BJ (cell line): Measurements from ENCODE around the gene EIF3M. TPM values are rescaled to one million over a fixed set of nuclear protein-coding genes. Genes with fewer than 3 reads are reported as not detected.

Experiments used
- CTCF ChIA-PET: fragments of 350-600 bp; formaldehyde crosslinking; extraction: SDS; loops from one replicate; lab custom pipeline; 2021; ENCODE audit warnings: antibody characterized with exemption, inconsistent platforms; lab: Yijun Ruan, JAX
- POLR2A ChIA-PET: fragments of 300-600 bp; sonication (Branson Sonifier 250); formaldehyde crosslinking; extraction: SDS; loops from one replicate; lab custom pipeline; 2021; ENCODE audit warnings: antibody characterized with exemption; lab: Charles Lee
- DNase-seq: peaks from one replicate; pipeline ENCODE4 v3.0.0-alpha.2; 2011; ENCODE audit warnings: low read depth
- H3K27me3 ChIP-seq: 2 replicates; pipeline ENCODE4 v1.6.0; 2011; ENCODE audit warnings: low read length; ENCODE audit not compliant: control insufficient read depth, insufficient read depth
- H3K36me3 ChIP-seq: 2 replicates; pipeline ENCODE4 v1.5.1; 2011; ENCODE audit warnings: low read length; ENCODE audit not compliant: control insufficient read depth, insufficient read depth
- H3K4me3 ChIP-seq: 2 replicates; pipeline ENCODE4 v1.5.1; 2011; ENCODE audit warnings: low read depth, mild to moderate bottlenecking, control low read depth, low read length
- polyA plus RNA-seq: library from polyadenylated mRNA; depleted of rRNA; stranded (reverse); fragments of >200 nt; gene quantifications from 2 replicates; pipeline ENCODE4 v1.2.3, GENCODE V29; 2011
- TF ChIP-seq, protein P1 (sequence below): IDR thresholded peaks from 2 replicates; pipeline ENCODE4 v1.5.1; 2011; ENCODE audit warnings: low read depth, mild to moderate bottlenecking, control low read depth, inconsistent platforms, low read length, moderate library complexity; ENCODE audit not compliant: insufficient read depth

EIF3M gene
- polyA plus RNA-seq, 1 experiment = 202 TPM

DNA sequence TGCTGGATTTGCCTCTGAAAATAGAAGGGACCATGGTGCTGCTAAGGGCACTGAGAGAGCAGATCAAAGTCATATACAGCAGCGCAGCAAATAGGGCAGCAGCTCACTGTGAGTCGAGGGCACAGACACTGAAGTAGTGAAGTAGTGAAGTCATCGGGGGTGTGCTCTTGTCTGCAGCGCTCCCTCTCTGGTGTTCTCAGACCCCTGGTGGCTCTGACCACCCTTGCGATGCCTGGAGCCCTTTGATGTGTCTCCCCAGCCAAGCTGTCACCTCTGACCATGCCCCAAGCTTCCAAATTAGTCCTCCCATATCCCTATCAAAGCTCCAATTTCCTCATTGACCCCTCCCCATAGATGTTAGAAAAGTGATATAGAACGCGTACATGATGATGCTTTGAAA is 27.7 kb upstream of the EIF3M start:
- TF ChIP-seq, protein P1, sequence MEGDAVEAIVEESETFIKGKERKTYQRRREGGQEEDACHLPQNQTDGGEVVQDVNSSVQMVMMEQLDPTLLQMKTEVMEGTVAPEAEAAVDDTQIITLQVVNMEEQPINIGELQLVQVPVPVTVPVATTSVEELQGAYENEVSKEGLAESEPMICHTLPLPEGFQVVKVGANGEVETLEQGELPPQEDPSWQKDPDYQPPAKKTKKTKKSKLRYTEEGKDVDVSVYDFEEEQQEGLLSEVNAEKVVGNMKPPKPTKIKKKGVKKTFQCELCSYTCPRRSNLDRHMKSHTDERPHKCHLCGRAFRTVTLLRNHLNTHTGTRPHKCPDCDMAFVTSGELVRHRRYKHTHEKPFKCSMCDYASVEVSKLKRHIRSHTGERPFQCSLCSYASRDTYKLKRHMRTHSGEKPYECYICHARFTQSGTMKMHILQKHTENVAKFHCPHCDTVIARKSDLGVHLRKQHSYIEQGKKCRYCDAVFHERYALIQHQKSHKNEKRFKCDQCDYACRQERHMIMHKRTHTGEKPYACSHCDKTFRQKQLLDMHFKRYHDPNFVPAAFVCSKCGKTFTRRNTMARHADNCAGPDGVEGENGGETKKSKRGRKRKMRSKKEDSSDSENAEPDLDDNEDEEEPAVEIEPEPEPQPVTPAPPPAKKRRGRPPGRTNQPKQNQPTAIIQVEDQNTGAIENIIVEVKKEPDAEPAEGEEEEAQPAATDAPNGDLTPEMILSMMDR = no peak
- CTCF ChIA-PET = no interaction called here
- POLR2A ChIA-PET = no interaction called here
- Histone ChIP-seq H3K4me3 (no peak overlapping the region), H3K36me3 (no peaks in the 10 kb centered on the region), H3K27me3 (no peaks in the 10 kb centered on the region)
- no peak for DNase-seq

- ChIA-PET CTCF (no interaction called here), POLR2A (no interaction called here)
- H3K4me3 ChIP-seq = no peak overlapping the region
- TF ChIP-seq, protein P1 = no peak
- no peaks in the 10 kb centered on the region for H3K27me3 ChIP-seq
- H3K36me3 ChIP-seq = no peaks in the 10 kb centered on the region
- DNase-seq = no peak
Observed at GRCh38 chr11:32561835-32562234, 21.8 kb upstream of the EIF3M start.

DNA sequence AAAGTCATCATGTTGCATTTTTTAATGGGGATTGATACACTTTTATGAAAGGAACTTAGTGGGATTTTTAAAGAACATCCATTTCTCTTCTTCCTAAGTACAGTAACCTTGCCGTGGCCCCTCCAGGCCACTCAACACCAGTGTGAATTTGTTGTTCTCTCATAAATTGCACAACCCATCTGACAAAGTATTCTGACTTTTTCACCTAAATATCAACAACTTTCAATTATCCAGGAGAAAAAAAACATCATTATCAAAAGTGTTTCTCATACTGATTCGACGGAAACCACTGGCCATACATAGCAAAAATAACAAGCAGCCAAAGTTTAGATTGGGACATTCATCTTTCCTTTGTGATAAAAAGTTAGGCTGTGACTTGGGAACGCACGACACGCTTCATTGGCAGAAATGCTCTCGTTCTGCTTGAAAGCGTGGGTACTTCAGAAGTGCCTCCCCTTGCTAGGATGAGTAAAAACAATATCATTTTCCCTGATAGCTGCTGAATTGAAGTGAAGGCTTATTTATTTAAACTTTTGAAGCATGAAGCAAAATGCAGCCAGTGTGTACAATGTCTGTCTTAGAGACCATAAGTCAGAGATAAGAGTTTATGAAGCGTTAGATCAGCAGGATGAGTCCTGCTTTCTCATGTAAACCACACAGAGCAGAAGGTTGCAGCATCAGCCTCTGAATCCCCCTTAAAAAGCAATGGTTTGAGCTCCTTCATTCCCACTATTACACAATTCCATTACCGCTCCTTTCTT is 20.6 kb upstream of the EIF3M start:
- DNase-seq = no peak
- CTCF ChIA-PET = interaction anchor here (0.7 kb wide), 1 partner anchor 29 kb away, joined by 3 read pairs; no protein-coding TSS in a partner anchor
- POLR2A ChIA-PET = no interaction called here

DNA sequence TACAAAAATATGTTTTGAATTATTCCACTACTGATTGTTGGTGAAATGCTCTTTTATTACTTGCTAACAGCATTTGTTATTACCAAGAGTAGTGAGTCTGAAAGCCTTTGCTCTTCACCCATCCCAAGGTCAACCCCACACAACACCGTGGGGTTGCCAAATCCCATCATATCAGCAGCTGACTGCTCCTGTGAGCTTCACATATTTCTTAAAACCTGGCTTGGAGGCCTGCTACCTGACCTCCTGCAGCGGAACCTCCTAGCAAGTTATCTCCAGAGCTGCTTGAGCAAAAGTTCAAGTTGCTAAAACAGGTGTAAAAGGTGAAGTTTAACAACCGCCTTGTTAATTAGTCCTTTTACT is 20.1 kb upstream of the EIF3M start:
- CTCF ChIA-PET = interaction anchor here (0.7 kb wide), 1 partner anchor 29 kb away, joined by 3 read pairs; no protein-coding TSS in a partner anchor
- no peaks in the 10 kb centered on the region for H3K27me3 ChIP-seq
- no peak overlapping the region for H3K4me3 ChIP-seq
- POLR2A ChIA-PET = no interaction called here
- TF ChIP-seq, protein P1 = no peak
- no peak for DNase-seq
- no peaks in the 10 kb centered on the region for H3K36me3 ChIP-seq

More for the DNA sequence above, 20.6 kb upstream of the EIF3M start:
- no peaks in the 10 kb centered on the region for H3K36me3 ChIP-seq
- H3K27me3 ChIP-seq = no peaks in the 10 kb centered on the region
- TF ChIP-seq, protein P1 = no peak
- H3K4me3 ChIP-seq = no peak overlapping the region

DNA sequence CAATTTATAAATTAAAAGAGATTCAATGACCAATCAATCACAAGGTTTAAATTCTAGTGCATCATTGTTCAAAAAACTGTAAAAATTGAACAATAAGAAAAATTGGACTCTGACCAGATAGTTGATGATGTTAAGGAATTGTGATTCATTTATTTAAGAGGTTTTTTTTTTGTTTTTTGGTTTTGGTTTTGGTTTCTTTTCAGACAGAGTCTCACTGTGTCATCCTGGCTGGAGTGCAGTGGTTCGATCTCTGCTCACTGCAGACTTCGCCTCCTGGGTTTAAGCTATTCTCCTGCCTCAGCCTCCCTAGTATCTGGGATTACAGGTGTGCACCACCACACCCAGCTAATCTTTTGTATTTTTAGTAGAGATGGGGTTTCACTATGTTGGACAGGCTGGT is 17.1 kb upstream of the EIF3M start:
- H3K27me3 ChIP-seq = no peaks in the 10 kb centered on the region; the same call in 1 of the 2 replicates
- no peak overlapping the region for H3K4me3 ChIP-seq
- POLR2A ChIA-PET = no interaction called here
- no peak for DNase-seq
- TF ChIP-seq, protein P1 = no peak
- no peaks in the 10 kb centered on the region for H3K36me3 ChIP-seq
- CTCF ChIA-PET = no interaction called here
